Mesendoderm (in vitro differentiated cells): ENCODE data around the gene STAU1.
"Not testable (repeated sequence)": the region's sequence is repeated elsewhere in the genome, so short reads cannot be mapped to it uniquely, and the experiment has no call there.

ENCODE experiments used
- DNase-seq: peaks from one replicate; pipeline ENCODE4 v3.0.0; 2013
- H2AK5ac ChIP-seq: 2 replicates; pipeline ENCODE4 v1.6.1; 2013; ENCODE audit warnings: low read length, inconsistent platforms
- H2BK120ac ChIP-seq: 2 replicates; pipeline ENCODE4 v1.6.1; 2013; ENCODE audit warnings: low read depth, mild to moderate bottlenecking, low read length, moderate library complexity, mixed read lengths
- H2BK15ac ChIP-seq: replicated peaks from 2 replicates; pipeline ENCODE4 v1.6.1; 2013; ENCODE audit warnings: low read depth, mild to moderate bottlenecking, moderate library complexity
- H2BK5ac ChIP-seq: 2 replicates; pipeline ENCODE4 v1.6.1; 2013; ENCODE audit warnings: low read length, inconsistent platforms
- H3K18ac ChIP-seq: 2 replicates; pipeline ENCODE4 v1.6.1; 2013; ENCODE audit warnings: mild to moderate bottlenecking, low read length, mixed read lengths
- H3K23ac ChIP-seq: one replicate; pipeline ENCODE4 v1.6.1; 2013; ENCODE audit warnings: low read length
- H3K27ac ChIP-seq: 2 replicates; pipeline ENCODE4 v1.5.1; 2013; ENCODE audit warnings: low read depth, mild to moderate bottlenecking, inconsistent platforms, low read length, moderate library complexity
- H3K27me3 ChIP-seq: 2 replicates; pipeline ENCODE4 v1.6.1; 2013; ENCODE audit warnings: low read length, control low read depth, mild to moderate bottlenecking, inconsistent platforms; ENCODE audit not compliant: insufficient read depth, poor library complexity
- H3K36me3 ChIP-seq: 2 replicates; pipeline ENCODE4 v1.6.1; 2013; ENCODE audit warnings: low read length, inconsistent platforms; ENCODE audit not compliant: control insufficient read depth, insufficient read depth
- H3K4ac ChIP-seq: one replicate; pipeline ENCODE4 v1.6.1; 2013; ENCODE audit warnings: low read depth, mild to moderate bottlenecking, low read length, moderate library complexity
- H3K4me1 ChIP-seq: 2 replicates; pipeline ENCODE4 v1.6.1; 2013; ENCODE audit warnings: low read depth, low read length, inconsistent platforms; ENCODE audit not compliant: control insufficient read depth
- H3K4me2 ChIP-seq: 2 replicates; pipeline ENCODE4 v1.6.1; 2013; ENCODE audit warnings: low read length
- H3K4me3 ChIP-seq: 2 replicates; pipeline ENCODE4 v1.5.1; 2013; ENCODE audit warnings: mild to moderate bottlenecking, low read length
- H3K56ac ChIP-seq: one replicate; pipeline ENCODE4 v1.6.1; 2013; ENCODE audit warnings: low read length
- H3K79me1 ChIP-seq: 2 replicates; pipeline ENCODE4 v1.6.1; 2013; ENCODE audit warnings: low read length, inconsistent platforms
- H3K79me2 ChIP-seq: 2 replicates; pipeline ENCODE4 v1.6.1; 2013; ENCODE audit warnings: mild to moderate bottlenecking, low read length; ENCODE audit not compliant: control insufficient read depth, insufficient read depth
- H3K9ac ChIP-seq: 2 replicates; pipeline ENCODE4 v1.6.1; 2013; ENCODE audit warnings: low read length, inconsistent platforms
- H4K5ac ChIP-seq: one replicate; pipeline ENCODE4 v1.6.1; 2013; ENCODE audit warnings: low read length
- H4K8ac ChIP-seq: one replicate; pipeline ENCODE4 v1.6.1; 2013; ENCODE audit warnings: low read depth, mild to moderate bottlenecking, control low read depth, low read length, moderate library complexity
- WGBS: extraction: QIAGEN DNeasy Blood & Tissue Kit; methylation state at CpG from one replicate; pipeline ENCODE4 v1.1.7; 2013; ENCODE audit warnings: low lambda C conversion rate, missing lambda C conversion rate; ENCODE audit not compliant: insufficient coverage; ENCODE audit errors: extremely low coverage; 5-methylcytosine and 5-hydroxymethylcytosine counted together

The STAU1 gene

GRCh38 chr20:49199729-49200293 is 11.7 kb upstream of the STAU1 start:
- no peak overlapping the region for H3K23ac ChIP-seq
- no peak overlapping the region for H3K4me3 ChIP-seq
- H3K27ac ChIP-seq: no peak overlapping the region
- H2AK5ac ChIP-seq: no peak overlapping the region
- no peak overlapping the region for H2BK120ac ChIP-seq
- H3K56ac ChIP-seq: no peak overlapping the region
- H3K79me2 ChIP-seq: no peaks in the 10 kb centered on the region
- no peak overlapping the region for H2BK5ac ChIP-seq
- DNase-seq: no peak
- H3K4ac ChIP-seq: no peak overlapping the region
- no peaks in the 10 kb centered on the region for H3K27me3 ChIP-seq
- no peak overlapping the region for H4K8ac ChIP-seq
- no peaks in the 10 kb centered on the region for H3K79me1 ChIP-seq
- H3K4me1 ChIP-seq: no peaks in the 10 kb centered on the region
- H3K36me3 ChIP-seq: no peaks in the 10 kb centered on the region
- no peak overlapping the region for H2BK15ac ChIP-seq
- H3K18ac ChIP-seq: no peak overlapping the region
- H3K9ac ChIP-seq: no peak overlapping the region
- H4K5ac ChIP-seq: no peak overlapping the region
- H3K4me2 ChIP-seq: no peak overlapping the region
- no CpG with 5 or more reads among the region's 4 CpGs for WGBS

- not testable (repeated sequence) for H4K5ac ChIP-seq, H3K4me1 ChIP-seq, H2AK5ac ChIP-seq, H2BK120ac ChIP-seq, H2BK15ac ChIP-seq, H3K56ac ChIP-seq, H2BK5ac ChIP-seq, H3K79me2 ChIP-seq, H3K9ac ChIP-seq, H3K4me3 ChIP-seq, H4K8ac ChIP-seq, H3K27me3 ChIP-seq, H3K18ac ChIP-seq, H3K79me1 ChIP-seq, H3K27ac ChIP-seq, H3K36me3 ChIP-seq, H3K4ac ChIP-seq, H3K4me2 ChIP-seq, H3K23ac ChIP-seq, DNase-seq
- no CpG with 5 or more reads among the region's 11 CpGs for WGBS
Observed at GRCh38 chr20:49192944-49193518, 4.9 kb upstream of the STAU1 start.

GRCh38 chr20:49187330-49187850 is 744 bp downstream of the STAU1 start:
- peak; percentile 26 for DNase-seq
- peak overlapping the region; percentile 93 for H3K9ac ChIP-seq
- H3K4me2 ChIP-seq: peak overlapping the region; percentile 85
- H3K18ac ChIP-seq: peak overlapping the region; percentile 95
- H3K4ac ChIP-seq: peak overlapping the region; percentile 44
- H3K4me1 ChIP-seq: no peaks in the 10 kb centered on the region
- H3K36me3 ChIP-seq: no peaks in the 10 kb centered on the region
- no peak overlapping the region for H3K23ac ChIP-seq
- H3K27me3 ChIP-seq: no peaks in the 10 kb centered on the region
- no peak overlapping the region for H4K5ac ChIP-seq
- WGBS: no CpG with 5 or more reads among the region's 29 CpGs
- H2AK5ac ChIP-seq: no peak overlapping the region
- peak overlapping the region; percentile 37 for H2BK120ac ChIP-seq
- peaks cover 3% of the 10 kb centered on the region for H3K79me1 ChIP-seq
- H3K56ac ChIP-seq: peak overlapping the region; percentile 98
- peak overlapping the region; percentile 89 for H3K27ac ChIP-seq
- H2BK5ac ChIP-seq: no peak overlapping the region
- peak overlapping the region; percentile 77 for H3K4me3 ChIP-seq
- H4K8ac ChIP-seq: peak overlapping the region; percentile 76
- H3K79me2 ChIP-seq: peaks cover 48% of the 10 kb centered on the region
- H2BK15ac ChIP-seq: no peak overlapping the region

- Histone ChIP-seq H4K8ac (peak overlapping the region; percentile 76), H3K18ac (no peak overlapping the region)
Observed at GRCh38 chr20:49186535-49187329, 1.4 kb downstream of the STAU1 start.

GRCh38 chr20:49185071-49185761 is 2.9 kb downstream of the STAU1 start:
- H3K4me1 ChIP-seq: no peaks in the 10 kb centered on the region
- no peaks in the 10 kb centered on the region for H3K27me3 ChIP-seq
- no peaks in the 10 kb centered on the region for H3K36me3 ChIP-seq
- H3K4me2 ChIP-seq: no peak overlapping the region
- H3K79me2 ChIP-seq: peaks cover 63% of the 10 kb centered on the region
- no peak overlapping the region for H3K18ac ChIP-seq
- H3K23ac ChIP-seq: no peak overlapping the region
- no peak overlapping the region for H2BK120ac ChIP-seq
- H3K9ac ChIP-seq: no peak overlapping the region
- no peak overlapping the region for H4K5ac ChIP-seq
- no peak overlapping the region for H4K8ac ChIP-seq
- no peak overlapping the region for H2BK15ac ChIP-seq
- no peak overlapping the region for H3K56ac ChIP-seq
- H3K4ac ChIP-seq: no peak overlapping the region
- H3K4me3 ChIP-seq: no peak overlapping the region
- no peak overlapping the region for H3K27ac ChIP-seq
- WGBS: no CpG with 5 or more reads among the region's 6 CpGs
- peaks cover 3% of the 10 kb centered on the region for H3K79me1 ChIP-seq
- no peak overlapping the region for H2AK5ac ChIP-seq
- no peak overlapping the region for H2BK5ac ChIP-seq
- no peak for DNase-seq

More at GRCh38 chr20:49186535-49187329, 1.4 kb downstream of the STAU1 start:
- DNase-seq: peak; percentile 69
- Histone ChIP-seq H2BK15ac (no peak overlapping the region), H3K9ac (peak overlapping the region; percentile 93), H3K4me3 (peak overlapping the region; percentile 77), H3K4me2 (peak overlapping the region; percentile 85), H3K27me3 (no peaks in the 10 kb centered on the region), H3K36me3 (no peaks in the 10 kb centered on the region), H2AK5ac (no peak overlapping the region), H4K5ac (no peak overlapping the region), H3K79me2 (peaks cover 51% of the 10 kb centered on the region), H2BK120ac (no peak overlapping the region), H3K79me1 (peaks cover 3% of the 10 kb centered on the region), H3K56ac (peak overlapping the region; percentile 78), H2BK5ac (no peak overlapping the region), H3K27ac (no peak overlapping the region), H3K23ac (no peak overlapping the region), H3K4ac (no peak overlapping the region), H3K4me1 (no peaks in the 10 kb centered on the region)
- WGBS: no CpG with 5 or more reads among the region's 19 CpGs
